GM19025 (cell line): ENCODE data around the gene SCARF2.
"Not testable (repeated sequence)": the region's sequence is repeated elsewhere in the genome, so short reads cannot be mapped to it uniquely, and the experiment has no call there.

Experiments
- ATAC-seq: cut with Tn5 transposase; IDR thresholded peaks from one replicate; pipeline ENCODE4 v1.9.1; 2021; ENCODE audit warnings: mild to moderate bottlenecking, low read depth, moderate library complexity; ENCODE audit not compliant: unreplicated experiment

SCARF2 gene

GRCh38 chr22:20414450-20414849 lies 23.2 kb downstream of the SCARF2 start:
- ATAC-seq: no peak

- ATAC-seq: no peak
These were observed 23.6 kb downstream of the SCARF2 start for GRCh38 chr22:20414059-20414440.

GRCh38 chr22:20413217-20414058 lies 24.2 kb downstream of the SCARF2 start:
- no peak for ATAC-seq

GRCh38 chr22:20412474-20413216 lies 25.0 kb downstream of the SCARF2 start:
- ATAC-seq: no peak

GRCh38 chr22:20409385-20409784 lies 28.2 kb downstream of the SCARF2 start:
- not testable (repeated sequence) for ATAC-seq

- ATAC-seq: no peak
These were observed 28.7 kb downstream of the SCARF2 start for GRCh38 chr22:20408891-20409290.

GRCh38 chr22:20407829-20408228 lies 29.8 kb downstream of the SCARF2 start:
- no peak for ATAC-seq

- no peak for ATAC-seq
These were observed 30.8 kb downstream of the SCARF2 start for GRCh38 chr22:20406686-20407408.

GRCh38 chr22:20405931-20406685 lies 31.5 kb downstream of the SCARF2 start:
- ATAC-seq: no peak

- ATAC-seq: no peak
These were observed 32.2 kb downstream of the SCARF2 start for GRCh38 chr22:20405291-20405930.

GRCh38 chr22:20404881-20405280 lies 32.7 kb downstream of the SCARF2 start:
- no peak for ATAC-seq

GRCh38 chr22:20403779-20404140 lies 33.9 kb downstream of the SCARF2 start:
- ATAC-seq: no peak

GRCh38 chr22:20402960-20403778 lies 34.5 kb downstream of the SCARF2 start:
- ATAC-seq: no peak

- ATAC-seq: no peak
These were observed 36.1 kb downstream of the SCARF2 start for GRCh38 chr22:20401376-20402014.

GRCh38 chr22:20400606-20401375 lies 36.8 kb downstream of the SCARF2 start:
- ATAC-seq: no peak

- ATAC-seq: no peak
These were observed 37.6 kb downstream of the SCARF2 start for GRCh38 chr22:20399866-20400605.

GRCh38 chr22:20398420-20398819 lies 39.2 kb downstream of the SCARF2 start:
- ATAC-seq: no peak
